Karpas-422 (cell line): ENCODE results near the gene GFI1B. TPM values are rescaled to one million over a fixed set of nuclear protein-coding genes. Genes with fewer than 3 reads are reported as not detected.

Experiments
- DNase-seq: peaks from one replicate; pipeline ENCODE4 v3.0.0-alpha.2; 2015
- H2AFZ ChIP-seq: fragments of 200-600 bp; sonication (generic); 2 replicates; pipeline ENCODE4 v1.6.1; 2014; ENCODE audit warnings: antibody characterized with exemption, low read length, mixed read lengths
- H3K27ac ChIP-seq: fragments of 200-600 bp; sonication (generic); 2 replicates; pipeline ENCODE4 v1.5.1; 2014; ENCODE audit warnings: mild to moderate bottlenecking, low read length, moderate library complexity
- H3K27me3 ChIP-seq: fragments of 200-600 bp; sonication (generic); 2 replicates; pipeline ENCODE4 v1.6.1; 2014; ENCODE audit warnings: low read length, mixed read lengths
- H3K36me3 ChIP-seq: fragments of 200-600 bp; sonication (generic); 2 replicates; pipeline ENCODE4 v1.6.1; 2014; ENCODE audit warnings: low read length, mixed read lengths; ENCODE audit not compliant: insufficient read depth
- H3K4me1 ChIP-seq: fragments of 200-600 bp; sonication (generic); 2 replicates; pipeline ENCODE4 v1.6.1; 2014; ENCODE audit warnings: mild to moderate bottlenecking, low read length, mixed read lengths
- H3K4me2 ChIP-seq: fragments of 200-600 bp; sonication (generic); 2 replicates; pipeline ENCODE4 v1.6.1; 2014; ENCODE audit warnings: low read length, low read depth, mild to moderate bottlenecking; ENCODE audit not compliant: poor library complexity, severe bottlenecking
- H3K4me3 ChIP-seq: fragments of 200-600 bp; sonication (generic); 2 replicates; pipeline ENCODE4 v1.5.1; 2014; ENCODE audit warnings: mild to moderate bottlenecking, antibody characterized with exemption, low read length, mixed read lengths
- H3K79me2 ChIP-seq: fragments of 200-600 bp; sonication (generic); 2 replicates; pipeline ENCODE4 v1.6.1; 2014; ENCODE audit warnings: mild to moderate bottlenecking, low read length, mixed read lengths
- H3K9ac ChIP-seq: fragments of 200-600 bp; sonication (generic); 2 replicates; pipeline ENCODE4 v1.6.0; 2014; ENCODE audit warnings: low read length
- H3K9me2 ChIP-seq: fragments of 200-600 bp; sonication (generic), shearing (Covaris generic); replicated peaks from 2 replicates; pipeline ENCODE4 v1.6.0; 2014; ENCODE audit warnings: mild to moderate bottlenecking, low read length, moderate library complexity; ENCODE audit not compliant: insufficient read depth
- H3K9me3 ChIP-seq: fragments of 300-700, 200-600 bp; sonication (generic); 2 replicates; pipeline ENCODE4 v1.6.1; 2014; ENCODE audit warnings: low read length, mixed read lengths
- H4K20me1 ChIP-seq: fragments of 200-600 bp; sonication (generic); 2 replicates; pipeline ENCODE4 v1.6.1; 2014; ENCODE audit warnings: mild to moderate bottlenecking, antibody characterized with exemption, low read length, low read depth; ENCODE audit not compliant: insufficient read depth
- total RNA-seq: library from RNA; depleted of rRNA; stranded (reverse); fragments of >200 nt; shearing (Covaris generic); gene quantifications from 2 replicates; pipeline ENCODE4 v1.2.3, GENCODE V29; 2014; ENCODE audit warnings: low replicate concordance

GFI1B gene
- total RNA-seq, 1 experiment from 2014 or later, result 6.5 TPM

- H3K4me1 ChIP-seq, result peaks cover 8% of the 10 kb centered on the region
- no peaks in the 10 kb centered on the region for H3K27me3 ChIP-seq
- DNase-seq, result no peak
- no peaks in the 10 kb centered on the region for H3K9me3 ChIP-seq
- no peaks in the 10 kb centered on the region for H3K79me2 ChIP-seq
- no peaks in the 10 kb centered on the region for H3K9me2 ChIP-seq
- H2AFZ ChIP-seq, result no peak overlapping the region
- peaks cover 5% of the 10 kb centered on the region; the same call in 1 of the 2 replicates for H4K20me1 ChIP-seq
- H3K27ac ChIP-seq, result no peak overlapping the region
- no peak overlapping the region for H3K9ac ChIP-seq
- H3K4me2 ChIP-seq, result no peak overlapping the region
- H3K36me3 ChIP-seq, result no peaks in the 10 kb centered on the region
- no peak overlapping the region for H3K4me3 ChIP-seq
Measured at GRCh38 chr9:132984202-132985070, 5.9 kb downstream of the GFI1B start.

- Histone ChIP-seq H3K9me3 (no peaks in the 10 kb centered on the region), H3K36me3 (no peaks in the 10 kb centered on the region), H3K9ac (no peak overlapping the region), H3K4me2 (no peak overlapping the region), H3K27ac (no peak overlapping the region), H3K4me3 (no peak overlapping the region), H3K27me3 (no peaks in the 10 kb centered on the region), H3K79me2 (no peaks in the 10 kb centered on the region), H3K9me2 (no peaks in the 10 kb centered on the region), H3K4me1 (peaks cover 8% of the 10 kb centered on the region), H4K20me1 (peaks cover 5% of the 10 kb centered on the region; the same call in 1 of the 2 replicates), H2AFZ (no peak overlapping the region)
- DNase-seq, result no peak
Measured at GRCh38 chr9:132985071-132985350, 6.5 kb downstream of the GFI1B start.

- no peaks in the 10 kb centered on the region for H3K79me2 ChIP-seq
- no peaks in the 10 kb centered on the region for H3K36me3 ChIP-seq
- H3K9ac ChIP-seq, result no peak overlapping the region
- peaks cover 8% of the 10 kb centered on the region for H3K4me1 ChIP-seq
- no peaks in the 10 kb centered on the region for H3K9me3 ChIP-seq
- H3K9me2 ChIP-seq, result no peaks in the 10 kb centered on the region
- H2AFZ ChIP-seq, result no peak overlapping the region
- H3K27me3 ChIP-seq, result no peaks in the 10 kb centered on the region
- no peak for DNase-seq
- peaks cover 5% of the 10 kb centered on the region; the same call in 1 of the 2 replicates for H4K20me1 ChIP-seq
- no peak overlapping the region for H3K4me3 ChIP-seq
- no peak overlapping the region for H3K27ac ChIP-seq
- no peak overlapping the region for H3K4me2 ChIP-seq
Measured at GRCh38 chr9:132985489-132985888, 7.0 kb downstream of the GFI1B start.

- Histone ChIP-seq H3K9me2 (no peaks in the 10 kb centered on the region), H3K4me3 (no peak overlapping the region), H3K27ac (no peak overlapping the region), H3K36me3 (no peaks in the 10 kb centered on the region), H3K27me3 (no peaks in the 10 kb centered on the region), H3K79me2 (no peaks in the 10 kb centered on the region), H2AFZ (no peak overlapping the region), H3K9me3 (no peaks in the 10 kb centered on the region), H3K4me2 (no peak overlapping the region), H4K20me1 (peaks cover 5% of the 10 kb centered on the region; the same call in 1 of the 2 replicates), H3K9ac (no peak overlapping the region), H3K4me1 (peaks cover 12% of the 10 kb centered on the region)
- DNase-seq, result no peak
Measured at GRCh38 chr9:132986114-132986513, 7.6 kb downstream of the GFI1B start.

- H3K27ac ChIP-seq, result no peak overlapping the region
- H3K4me2 ChIP-seq, result no peak overlapping the region
- H3K9ac ChIP-seq, result no peak overlapping the region
- no peaks in the 10 kb centered on the region for H3K9me3 ChIP-seq
- no peaks in the 10 kb centered on the region for H3K27me3 ChIP-seq
- H2AFZ ChIP-seq, result no peak overlapping the region
- no peak for DNase-seq
- no peaks in the 10 kb centered on the region for H3K79me2 ChIP-seq
- no peak overlapping the region for H3K4me3 ChIP-seq
- H3K9me2 ChIP-seq, result no peaks in the 10 kb centered on the region
- H3K4me1 ChIP-seq, result peaks cover 20% of the 10 kb centered on the region
- H3K36me3 ChIP-seq, result no peaks in the 10 kb centered on the region
- peaks cover 5% of the 10 kb centered on the region; the same call in 1 of the 2 replicates for H4K20me1 ChIP-seq
Measured at GRCh38 chr9:132986640-132987620, 8.4 kb downstream of the GFI1B start.

GRCh38 chr9:132988244-132989013, 9.9 kb downstream of the GFI1B start:
- Histone ChIP-seq H3K4me1 (peaks cover 16% of the 10 kb centered on the region), H3K9me3 (no peaks in the 10 kb centered on the region), H3K9ac (no peak overlapping the region), H3K4me2 (no peak overlapping the region), H3K27me3 (no peaks in the 10 kb centered on the region), H4K20me1 (peaks cover 5% of the 10 kb centered on the region; the same call in 1 of the 2 replicates), H3K79me2 (no peaks in the 10 kb centered on the region), H2AFZ (no peak overlapping the region), H3K27ac (no peak overlapping the region), H3K4me3 (no peak overlapping the region), H3K9me2 (no peaks in the 10 kb centered on the region), H3K36me3 (no peaks in the 10 kb centered on the region)
- no peak for DNase-seq

GRCh38 chr9:132989014-132989310, 10.5 kb downstream of the GFI1B start:
- H4K20me1 ChIP-seq, result peaks cover 5% of the 10 kb centered on the region; the same call in 1 of the 2 replicates
- H3K36me3 ChIP-seq, result no peaks in the 10 kb centered on the region
- H3K9me3 ChIP-seq, result no peaks in the 10 kb centered on the region
- no peak overlapping the region for H2AFZ ChIP-seq
- H3K4me3 ChIP-seq, result no peak overlapping the region
- DNase-seq, result no peak
- no peak overlapping the region for H3K27ac ChIP-seq
- H3K4me2 ChIP-seq, result no peak overlapping the region
- no peaks in the 10 kb centered on the region for H3K79me2 ChIP-seq
- no peak overlapping the region for H3K9ac ChIP-seq
- H3K9me2 ChIP-seq, result no peaks in the 10 kb centered on the region
- H3K27me3 ChIP-seq, result no peaks in the 10 kb centered on the region
- peaks cover 19% of the 10 kb centered on the region for H3K4me1 ChIP-seq
